Testis (tissue), 3 donors: ENCODE results near the gene PDCL2. TPM values are rescaled to one million over a fixed set of nuclear protein-coding genes. Genes with fewer than 3 reads are reported as not detected.

Experiments
- DNase-seq: peaks from one replicate; pipeline ENCODE4 v3.0.0-alpha.2; 2019
- H3K27ac ChIP-seq, 2 donors: fragments of 200-600 bp; sonication (generic); one replicate each; pipeline ENCODE4 v1.5.1; 2019
- H3K27me3 ChIP-seq: fragments of 200-600 bp; sonication (generic); one replicate; pipeline ENCODE4 v1.5.1; 2019
- H3K36me3 ChIP-seq: fragments of 200-600 bp; sonication (generic); one replicate; pipeline ENCODE4 v1.5.1; 2017; ENCODE audit warnings: low read depth; ENCODE audit errors: missing control alignments
- H3K4me1 ChIP-seq: fragments of 200-600 bp; sonication (generic); one replicate; pipeline ENCODE4 v1.5.1; 2019
- H3K4me3 ChIP-seq, 2 donors: fragments of 200-600 bp; sonication (generic); one replicate each; pipeline ENCODE4 v1.5.1; 2017 to 2019
- H3K9me3 ChIP-seq: fragments of 200-600 bp; sonication (generic); one replicate; pipeline ENCODE4 v1.5.1; 2017
- POLR2A ChIP-seq: fragments of 450-650 bp; IDR thresholded peaks from one replicate; pipeline ENCODE4 v1.6.1; 2017; ENCODE audit warnings: antibody characterized with exemption, mild to moderate bottlenecking, moderate library complexity
- WGBS, 2 donors: methylation state at CpG; one replicate each; pipeline ENCODE4 v1.1.5; 2018; 5-methylcytosine and 5-hydroxymethylcytosine counted together
- intact Hi-C: fragments of 100-400 bp; cut with DNase I; formaldehyde crosslinking; loops from one replicate; pipeline ENCODE4 v1.15.1; 2023; ENCODE audit warnings: low total_unique reads
- polyA plus RNA-seq: library from polyadenylated mRNA; stranded (reverse); fragments of 350-450 nt; fragmentation: Illumina TruSeq; extraction: RNeasy Lipid Tissue Mini Kit (QIAGEN cat#74804); gene quantifications from one replicate; pipeline ENCODE4 v1.2.3, GENCODE V29; 2014; ENCODE audit warnings: low read depth, low replicate concordance; ENCODE audit not compliant: insufficient read depth
- total RNA-seq, 2 donors: library from RNA; depleted of rRNA; stranded (reverse); fragments of >200 nt; gene quantifications; one replicate each; pipeline ENCODE4 v1.2.3, GENCODE V29; 2016
- TF ChIP-seq, protein P1 (sequence below), 3 experiments: fragments of 450-650 bp in 2 of 3; fragments of 200-600 bp in 1 of 3; sonication (generic) in 1 of 3; IDR thresholded peaks; one replicate each; pipeline ENCODE4 v1.5.1; 2016 to 2019; ENCODE audit warnings: antibody characterized with exemption in 3 of 3, mild to moderate bottlenecking in 2 of 3, moderate library complexity in 1 of 3

The PDCL2 gene
- total and polyA plus RNA-seq, 3 donors from 2014 or later: 15.7 to 84.6 (median 28.6) TPM

DNA sequence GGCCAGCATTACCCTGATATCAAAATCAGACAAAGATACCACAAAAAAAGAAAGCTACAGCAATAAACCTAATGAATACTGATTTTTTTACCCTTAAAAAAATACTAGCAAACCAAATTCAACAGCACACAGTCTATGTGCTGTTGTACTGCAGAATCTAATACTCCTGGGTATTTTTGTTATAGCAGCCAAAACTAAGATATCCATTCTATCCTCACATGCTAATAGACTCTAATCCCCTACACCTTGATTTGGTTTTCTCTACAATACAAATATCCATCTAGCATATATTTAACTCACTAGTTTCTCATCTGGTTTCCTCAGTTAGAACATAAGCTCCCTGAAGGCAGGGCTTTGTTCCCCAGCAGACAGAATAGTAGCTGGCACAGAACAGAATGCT, 57.7 kb downstream of the PDCL2 start:
- H3K4me1 ChIP-seq: no peaks in the 10 kb centered on the region
- H3K27ac ChIP-seq: no peak overlapping the region

DNA sequence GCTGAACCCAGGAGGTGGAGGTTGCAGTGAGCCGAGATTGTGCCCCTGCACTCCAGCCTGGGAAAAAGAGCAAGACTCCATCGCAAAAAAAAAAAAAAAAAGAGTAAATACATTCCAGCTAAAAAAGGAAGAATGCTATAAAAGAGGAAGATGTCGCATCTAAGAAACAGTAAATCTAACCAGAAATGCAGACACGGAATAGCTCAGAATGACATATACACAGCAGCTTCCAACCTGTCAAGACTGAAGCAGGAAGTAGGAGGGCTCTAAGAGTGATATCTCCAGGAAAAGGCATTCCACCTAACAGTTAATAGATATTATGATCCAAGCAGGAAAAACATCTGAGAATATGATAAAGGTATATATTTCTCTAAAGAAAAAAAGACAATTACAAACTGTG, 61.4 kb downstream of the PDCL2 start:
- TF ChIP-seq, protein P1, sequence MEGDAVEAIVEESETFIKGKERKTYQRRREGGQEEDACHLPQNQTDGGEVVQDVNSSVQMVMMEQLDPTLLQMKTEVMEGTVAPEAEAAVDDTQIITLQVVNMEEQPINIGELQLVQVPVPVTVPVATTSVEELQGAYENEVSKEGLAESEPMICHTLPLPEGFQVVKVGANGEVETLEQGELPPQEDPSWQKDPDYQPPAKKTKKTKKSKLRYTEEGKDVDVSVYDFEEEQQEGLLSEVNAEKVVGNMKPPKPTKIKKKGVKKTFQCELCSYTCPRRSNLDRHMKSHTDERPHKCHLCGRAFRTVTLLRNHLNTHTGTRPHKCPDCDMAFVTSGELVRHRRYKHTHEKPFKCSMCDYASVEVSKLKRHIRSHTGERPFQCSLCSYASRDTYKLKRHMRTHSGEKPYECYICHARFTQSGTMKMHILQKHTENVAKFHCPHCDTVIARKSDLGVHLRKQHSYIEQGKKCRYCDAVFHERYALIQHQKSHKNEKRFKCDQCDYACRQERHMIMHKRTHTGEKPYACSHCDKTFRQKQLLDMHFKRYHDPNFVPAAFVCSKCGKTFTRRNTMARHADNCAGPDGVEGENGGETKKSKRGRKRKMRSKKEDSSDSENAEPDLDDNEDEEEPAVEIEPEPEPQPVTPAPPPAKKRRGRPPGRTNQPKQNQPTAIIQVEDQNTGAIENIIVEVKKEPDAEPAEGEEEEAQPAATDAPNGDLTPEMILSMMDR (IDR thresholded peaks at IDR 0.05): no peak
- no peak for TF ChIP-seq POLR2A
- Histone ChIP-seq H3K4me3 (no peak overlapping the region), H3K27me3 (no peaks in the 10 kb centered on the region), H3K36me3 (no peaks in the 10 kb centered on the region), H3K27ac (no peak overlapping the region), H3K4me1 (no peaks in the 10 kb centered on the region), H3K9me3 (no peaks in the 10 kb centered on the region)
- WGBS, 2 donors: 87 to 90% methylated on average over 4 of the region's 4 CpGs
- no peak for DNase-seq
- intact Hi-C loops: no loop called here

More for the DNA sequence above, 57.7 kb downstream of the PDCL2 start:
- TF ChIP-seq POLR2A: no peak
- TF ChIP-seq, protein P1 (IDR thresholded peaks at IDR 0.05): no peak
- intact Hi-C loops: no loop called here
- Histone ChIP-seq H3K9me3 (no peaks in the 10 kb centered on the region), H3K4me3 (no peak overlapping the region), H3K27me3 (no peaks in the 10 kb centered on the region), H3K36me3 (no peaks in the 10 kb centered on the region)
- no peak for DNase-seq

DNA sequence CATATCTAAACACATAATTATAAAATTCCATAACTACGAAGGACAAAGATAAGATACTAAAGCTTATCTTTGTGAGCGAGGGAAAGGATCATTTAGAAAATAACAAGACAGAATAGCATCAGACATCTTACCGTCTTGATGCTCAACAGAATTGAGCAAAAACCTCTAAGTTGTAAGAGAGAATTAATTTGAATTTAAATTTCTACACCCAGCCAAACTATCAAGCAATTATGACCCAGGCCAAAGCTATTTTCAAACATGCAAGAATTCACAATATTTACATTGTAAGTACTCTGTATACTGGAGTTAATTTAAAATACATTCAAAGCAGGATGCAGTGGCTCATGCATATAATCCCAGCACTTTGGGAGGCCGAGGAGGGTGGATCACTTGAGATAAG, 61.9 kb downstream of the PDCL2 start:
- 58 to 75% methylated on average over 4 of the region's 4 CpGs for WGBS, 2 donors

DNA sequence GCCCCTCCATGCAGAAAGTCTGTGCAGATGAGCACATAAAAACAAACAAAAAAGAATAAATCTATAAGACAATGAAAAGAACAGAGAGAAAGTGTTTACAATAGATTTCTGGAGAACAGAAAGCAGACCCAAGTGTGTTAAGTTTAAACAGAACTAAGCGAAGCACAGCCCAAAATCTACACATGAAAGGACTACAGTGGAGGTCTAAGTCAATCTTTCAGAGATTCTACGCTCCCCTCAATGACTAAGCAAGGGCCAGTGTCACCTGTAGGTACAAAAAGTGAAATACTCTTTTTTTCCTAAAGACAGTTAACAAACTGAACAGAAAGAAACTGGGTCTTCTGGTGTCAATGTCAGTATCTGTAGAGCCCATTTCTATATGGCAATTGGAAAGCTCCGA, 63.6 kb downstream of the PDCL2 start:
- DNase-seq: no peak
- intact Hi-C loops: no loop called here
- Histone ChIP-seq H3K4me3 (no peak overlapping the region), H3K4me1 (no peaks in the 10 kb centered on the region), H3K9me3 (no peaks in the 10 kb centered on the region), H3K27me3 (no peaks in the 10 kb centered on the region), H3K27ac (no peak overlapping the region), H3K36me3 (no peaks in the 10 kb centered on the region)
- TF ChIP-seq POLR2A: no peak
- TF ChIP-seq, protein P1 (IDR thresholded peaks at IDR 0.05): no peak
- 85 to 97% methylated on average over 3 of the region's 3 CpGs for WGBS, 2 donors

More for the DNA sequence above, 61.9 kb downstream of the PDCL2 start:
- no peaks in the 10 kb centered on the region for H3K4me1 ChIP-seq
- H3K36me3 ChIP-seq: no peaks in the 10 kb centered on the region
- no peak overlapping the region for H3K4me3 ChIP-seq
- H3K27me3 ChIP-seq: no peaks in the 10 kb centered on the region
- no peak overlapping the region for H3K27ac ChIP-seq
- intact Hi-C loops: no loop called here
- no peaks in the 10 kb centered on the region for H3K9me3 ChIP-seq
- no peak for DNase-seq
- TF ChIP-seq, protein P1 (IDR thresholded peaks at IDR 0.05): no peak
- TF ChIP-seq POLR2A: no peak

DNA sequence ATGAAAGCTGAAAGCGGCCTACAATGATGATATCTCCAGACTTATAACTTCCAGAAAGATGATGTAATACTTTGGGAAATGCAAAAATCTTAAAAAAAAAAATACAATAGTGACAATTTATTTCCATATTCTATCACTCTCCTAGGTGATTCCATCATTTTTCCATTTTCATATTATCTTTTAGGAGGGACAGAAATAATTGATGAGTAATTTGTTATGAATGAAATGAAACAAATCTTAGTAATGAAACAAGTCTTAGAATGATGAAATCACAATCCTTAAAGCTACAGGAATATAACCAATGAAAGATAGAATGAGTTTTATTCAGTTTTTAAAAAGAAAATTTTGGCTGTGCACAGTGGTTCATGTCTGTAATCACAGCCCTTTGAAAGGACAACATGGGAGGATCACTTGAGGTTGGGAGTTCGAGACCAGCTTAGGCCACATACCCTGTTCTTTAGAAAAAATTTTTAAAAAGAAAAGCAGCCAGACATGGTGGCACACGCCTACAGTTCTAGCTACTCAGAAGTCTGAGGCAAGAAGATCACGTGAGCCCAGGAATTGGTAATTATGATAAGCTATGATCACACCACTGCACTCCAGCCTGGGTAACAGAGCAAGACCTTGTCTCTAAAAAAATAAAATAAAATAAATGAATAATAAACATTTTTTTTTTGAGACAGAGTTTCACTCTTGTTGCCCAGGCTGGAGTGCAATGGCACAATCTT, 67.0 kb downstream of the PDCL2 start:
- no peak overlapping the region for H3K4me3 ChIP-seq
- WGBS, 2 donors: 92 to 95% methylated on average over 4 of the region's 4 CpGs
- no peak overlapping the region for H3K27ac ChIP-seq
- TF ChIP-seq, protein P1 (IDR thresholded peaks at IDR 0.05): no peak
- TF ChIP-seq POLR2A: no peak
- no peak for DNase-seq
- H3K27me3 ChIP-seq: no peaks in the 10 kb centered on the region
- H3K4me1 ChIP-seq: no peaks in the 10 kb centered on the region
- no peaks in the 10 kb centered on the region for H3K36me3 ChIP-seq
- no peaks in the 10 kb centered on the region for H3K9me3 ChIP-seq
- intact Hi-C loops: no loop called here
